Activated CD4-positive, alpha-beta T cell treated with anti-CD3 and anti-CD28 coated beads, Interleukin-2, amount 10 ng/mL, durations not matched to agents 7 days and 5 days (primary cell): ENCODE data around the gene NSD2. TPM values are rescaled to one million over a fixed set of nuclear protein-coding genes. Genes with fewer than 3 reads are reported as not detected.

Source experiments
- CTCF ChIA-PET: fragments of 350-600 bp; sonication (Branson Sonifier 250); formaldehyde crosslinking; loops from one replicate; lab custom pipeline; 2021; ENCODE audit warnings: antibody characterized with exemption; lab: Charles Lee
- POLR2A ChIA-PET: fragments of 350-600 bp; sonication (Branson Sonifier 250); formaldehyde crosslinking; loops from one replicate; lab custom pipeline; 2021; ENCODE audit warnings: antibody characterized with exemption; lab: Charles Lee
- DNase-seq: peaks from one replicate; pipeline ENCODE4 v3.0.0-alpha.2; 2020
- H3K27ac Mint-ChIP-seq: one replicate; pipeline ENCODE4 v1.8.0; 2021; ENCODE audit warnings: mild to moderate bottlenecking, moderate library complexity, mixed read lengths
- H3K27me3 Mint-ChIP-seq: one replicate; pipeline ENCODE4 v1.8.0; 2021; ENCODE audit warnings: mixed read lengths
- H3K36me3 Mint-ChIP-seq: one replicate; pipeline ENCODE4 v1.8.0; 2021; ENCODE audit warnings: low read depth, mixed read lengths
- H3K4me1 Mint-ChIP-seq: one replicate; pipeline ENCODE4 v1.8.0; 2021; ENCODE audit warnings: mixed read lengths
- H3K4me3 Mint-ChIP-seq: one replicate; pipeline ENCODE4 v1.8.0; 2021; ENCODE audit warnings: mild to moderate bottlenecking, moderate library complexity, mixed read lengths
- H3K9me3 Mint-ChIP-seq: one replicate; pipeline ENCODE4 v1.8.0; 2021; ENCODE audit warnings: mixed read lengths
- total RNA-seq, 2 experiments: library from RNA; stranded (reverse); gene quantifications; one replicate each; pipeline ENCODE4 v1.2.3, GENCODE V29; 2021

NSD2 gene
- total RNA-seq, 2 experiments from 2014 or later = 248 to 271 TPM

DNA sequence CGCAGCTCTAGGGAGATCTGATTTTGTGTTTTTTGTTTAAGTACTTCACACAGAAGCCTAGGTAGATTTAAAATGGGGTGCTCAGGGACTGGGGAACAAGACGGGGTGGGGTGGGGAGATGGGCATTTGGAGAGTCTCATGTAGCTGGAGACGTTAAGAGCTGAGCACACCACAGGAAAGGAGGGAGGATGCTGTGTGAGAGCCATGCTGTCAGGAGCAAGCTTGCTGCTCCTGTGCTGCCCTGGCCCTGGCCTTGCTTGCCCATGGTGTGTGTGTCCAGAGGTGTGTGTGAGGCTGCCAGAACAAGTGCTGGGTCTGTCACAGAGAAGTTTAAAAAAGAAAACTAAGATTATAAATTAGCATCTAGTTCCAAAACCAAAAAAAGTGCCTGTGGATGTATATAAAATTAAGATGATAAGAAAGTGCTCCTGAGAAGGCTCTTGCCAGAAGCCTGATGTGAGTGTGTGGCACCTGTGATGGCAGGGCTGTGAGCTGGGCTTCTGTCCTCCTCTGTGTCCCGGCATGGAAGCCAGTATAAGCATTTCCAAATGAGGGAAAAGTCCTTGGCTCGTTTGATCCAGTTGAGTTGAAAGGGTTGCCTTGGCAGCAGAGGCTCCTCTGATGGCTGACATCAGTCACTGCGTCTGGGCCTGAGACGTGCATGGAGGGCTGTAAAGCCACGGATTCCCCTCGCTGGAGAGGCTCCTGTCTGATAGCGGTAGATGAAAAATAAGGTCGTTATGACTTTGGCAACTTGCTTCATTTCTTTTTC lies 74.1 kb downstream of the NSD2 start:
- peaks cover 44% of the 10 kb centered on the region for H3K36me3 Mint-ChIP-seq
- no peaks in the 10 kb centered on the region for H3K4me1 Mint-ChIP-seq
- no peak overlapping the region for H3K27ac Mint-ChIP-seq
- POLR2A ChIA-PET = no interaction called here
- H3K4me3 Mint-ChIP-seq = no peak overlapping the region
- no peaks in the 10 kb centered on the region for H3K27me3 Mint-ChIP-seq
- no peaks in the 10 kb centered on the region for H3K9me3 Mint-ChIP-seq
- no peak for DNase-seq
- CTCF ChIA-PET = interaction anchor here (0.6 to 1.4 kb wide), 2 partner anchors 14 to 33 kb away, joined by 3 to 5 read pairs; no protein-coding TSS in a partner anchor

DNA sequence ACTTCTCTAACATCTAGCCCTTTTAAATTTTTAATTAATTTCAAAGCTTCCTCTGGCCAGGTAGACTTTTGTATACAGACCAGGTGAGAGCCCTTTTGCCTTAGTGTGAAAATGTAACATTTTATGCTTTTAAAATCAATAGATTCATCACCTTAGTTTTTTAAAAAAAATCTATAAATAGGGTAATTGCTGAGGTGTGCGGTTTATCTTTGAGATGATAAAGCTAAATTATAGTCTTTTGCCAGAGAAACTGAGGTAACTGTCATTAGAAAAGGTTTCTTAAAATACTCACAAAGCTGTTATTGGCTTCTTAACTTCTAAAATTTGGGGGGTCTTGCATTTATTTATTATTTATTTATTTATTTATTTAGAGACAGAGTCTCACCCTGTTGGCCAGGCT lies 74.7 kb downstream of the NSD2 start:
- ChIA-PET POLR2A (no interaction called here), CTCF (interaction anchor here (0.6 kb wide), 1 partner anchor 33 kb away, joined by 3 read pairs; no protein-coding TSS in a partner anchor)
- Mint-ChIP-seq H3K4me1 (no peaks in the 10 kb centered on the region), H3K4me3 (no peak overlapping the region), H3K27ac (no peak overlapping the region), H3K36me3 (peaks cover 39% of the 10 kb centered on the region), H3K9me3 (no peaks in the 10 kb centered on the region), H3K27me3 (no peaks in the 10 kb centered on the region)
- DNase-seq = no peak

DNA sequence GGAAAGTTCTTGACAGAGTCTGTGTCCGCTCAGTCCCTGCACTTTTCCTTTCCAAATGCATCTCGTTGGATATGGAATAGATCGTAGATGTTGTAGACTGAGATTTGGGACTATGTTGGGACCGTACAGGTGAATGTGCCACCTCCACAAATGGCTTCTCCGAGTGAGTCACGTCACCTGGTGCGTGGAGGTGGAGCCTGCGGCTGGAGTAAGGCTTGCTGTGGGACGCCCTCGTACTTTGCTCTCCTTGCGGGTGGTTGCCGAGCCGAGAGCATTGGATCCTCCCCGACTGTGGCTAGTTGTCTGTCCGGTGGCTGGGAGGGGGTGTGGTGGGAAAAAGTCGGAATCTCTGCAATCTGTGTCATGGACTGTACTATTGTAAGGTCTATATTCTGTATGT lies 77.0 kb downstream of the NSD2 start:
- Mint-ChIP-seq H3K4me3 (no peak overlapping the region), H3K4me1 (no peaks in the 10 kb centered on the region), H3K9me3 (no peaks in the 10 kb centered on the region), H3K27ac (no peak overlapping the region), H3K36me3 (peaks cover 37% of the 10 kb centered on the region), H3K27me3 (no peaks in the 10 kb centered on the region)
- no peak for DNase-seq
- POLR2A ChIA-PET = no interaction called here
- CTCF ChIA-PET = no interaction called here

DNA sequence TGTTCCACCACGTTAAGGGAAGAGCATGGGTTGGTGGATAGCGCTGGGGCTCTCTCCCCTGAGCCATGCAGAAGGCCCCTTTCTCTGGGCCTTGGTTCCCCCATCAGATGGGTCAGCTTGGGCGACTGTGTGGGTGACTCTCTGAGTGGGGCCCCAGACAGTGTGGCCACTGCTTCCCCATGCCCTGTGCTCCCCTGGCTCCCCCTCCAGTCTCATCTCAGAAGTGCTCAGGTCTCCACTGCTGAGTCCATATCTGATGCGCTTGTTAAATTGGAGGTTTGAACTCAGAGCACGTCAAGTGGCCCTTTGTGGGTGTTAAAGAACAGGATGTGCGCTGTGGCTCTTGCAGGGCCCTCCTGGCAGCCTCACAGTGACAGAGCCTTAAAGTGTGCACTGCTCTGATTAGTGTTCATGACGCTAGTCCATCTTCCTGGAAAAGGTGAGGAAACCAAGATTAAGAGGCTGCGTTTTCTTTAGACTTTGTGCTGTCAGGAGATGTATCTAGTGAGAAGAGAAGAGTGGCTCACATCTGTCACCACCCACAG lies 77.8 kb downstream of the NSD2 start:
- H3K27ac Mint-ChIP-seq = no peak overlapping the region
- peaks cover 31% of the 10 kb centered on the region for H3K36me3 Mint-ChIP-seq
- POLR2A ChIA-PET = no interaction called here

DNA sequence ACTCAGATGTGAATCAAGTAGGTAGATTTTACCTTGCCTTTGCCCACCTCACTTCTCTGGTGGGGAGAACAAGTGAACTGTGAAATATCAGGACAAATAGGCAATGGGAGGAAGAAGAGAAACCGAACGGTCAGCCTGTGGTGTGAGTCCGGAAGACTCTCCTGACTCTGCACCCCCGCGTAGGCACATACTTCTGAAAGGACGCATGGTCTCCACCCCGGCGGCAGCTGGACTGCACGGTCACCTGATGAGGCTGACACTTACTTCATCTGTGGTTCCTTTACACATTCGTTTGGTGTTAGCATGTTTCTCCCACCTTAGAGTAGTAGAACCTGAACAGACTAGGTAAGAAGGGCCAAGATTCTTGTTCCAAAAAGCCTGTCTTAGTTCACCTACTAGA lies 79.2 kb downstream of the NSD2 start:
- Mint-ChIP-seq H3K36me3 (peaks cover 35% of the 10 kb centered on the region), H3K9me3 (no peaks in the 10 kb centered on the region), H3K4me3 (no peak overlapping the region), H3K27ac (no peak overlapping the region), H3K27me3 (no peaks in the 10 kb centered on the region), H3K4me1 (no peaks in the 10 kb centered on the region)
- CTCF ChIA-PET = no interaction called here
- no peak for DNase-seq
- POLR2A ChIA-PET = no interaction called here

More for the DNA sequence above, 77.8 kb downstream of the NSD2 start:
- Mint-ChIP-seq H3K4me3 (no peak overlapping the region), H3K27me3 (no peaks in the 10 kb centered on the region), H3K4me1 (no peaks in the 10 kb centered on the region), H3K9me3 (no peaks in the 10 kb centered on the region)
- CTCF ChIA-PET = no interaction called here
- DNase-seq = no peak

DNA sequence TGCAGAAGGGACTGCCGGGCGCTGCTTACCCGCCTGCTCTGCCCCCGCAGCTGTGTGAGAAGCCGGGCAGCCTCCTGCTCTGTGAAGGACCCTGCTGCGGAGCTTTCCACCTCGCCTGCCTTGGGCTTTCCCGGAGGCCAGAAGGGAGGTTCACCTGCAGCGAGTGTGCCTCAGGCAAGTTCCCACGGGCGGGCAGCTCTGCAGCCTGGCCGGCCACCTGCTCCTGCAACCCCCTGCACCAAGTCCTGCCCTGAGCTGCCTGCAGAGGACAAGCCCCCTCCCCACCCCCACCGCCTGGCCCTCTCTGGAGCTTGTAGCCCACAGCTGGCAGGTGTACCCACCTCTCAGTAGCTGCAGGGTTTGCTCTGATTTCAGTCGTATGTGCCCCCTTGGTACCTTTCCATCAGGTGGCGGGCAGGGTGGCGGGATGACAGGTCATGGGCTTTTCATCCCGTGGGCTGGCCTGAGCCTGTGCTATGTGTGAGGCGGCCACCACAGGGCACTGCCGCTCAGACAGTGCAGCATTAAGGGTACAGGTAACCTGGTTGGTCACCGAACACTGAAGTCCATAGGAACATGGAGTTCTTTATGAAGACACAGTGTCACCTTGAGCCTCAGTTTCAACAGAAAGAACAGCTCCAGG lies 81.0 kb downstream of the NSD2 start:
- peaks cover 44% of the 10 kb centered on the region for H3K36me3 Mint-ChIP-seq

DNA sequence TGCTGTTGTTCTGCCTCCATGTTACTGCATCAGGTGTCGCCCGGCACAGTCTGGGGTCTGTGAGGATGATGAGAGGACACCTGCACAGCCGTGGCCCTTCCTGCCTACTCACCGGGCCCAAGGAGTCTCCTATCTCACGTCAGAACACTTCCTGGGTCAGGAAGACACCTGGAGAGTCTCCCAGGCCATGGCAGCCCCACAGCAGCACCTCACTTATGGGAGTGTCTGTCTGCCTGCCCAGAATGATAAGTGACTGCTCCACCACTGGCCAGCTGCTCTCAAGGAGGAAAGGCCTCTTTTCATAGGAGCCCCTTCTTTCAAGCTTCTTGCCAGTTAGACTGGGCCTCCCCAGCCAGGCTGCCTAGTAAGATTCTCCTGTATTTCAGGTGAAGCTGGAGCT lies 81.5 kb downstream of the NSD2 start:
- H3K27ac Mint-ChIP-seq = no peak overlapping the region
- CTCF ChIA-PET = interaction anchor here (0.6 kb wide), 1 partner anchor 34 kb away, joined by 6 read pairs; no protein-coding TSS in a partner anchor
- no peak for DNase-seq
- no peaks in the 10 kb centered on the region for H3K4me1 Mint-ChIP-seq
- no peaks in the 10 kb centered on the region for H3K27me3 Mint-ChIP-seq
- peaks cover 46% of the 10 kb centered on the region for H3K36me3 Mint-ChIP-seq
- no peaks in the 10 kb centered on the region for H3K9me3 Mint-ChIP-seq
- H3K4me3 Mint-ChIP-seq = no peak overlapping the region
- POLR2A ChIA-PET = interaction anchor here (0.7 kb wide), 1 partner anchor 219 kb away, joined by 4 read pairs; no protein-coding TSS in a partner anchor

More for the DNA sequence above, 81.0 kb downstream of the NSD2 start:
- Mint-ChIP-seq H3K4me3 (no peak overlapping the region), H3K27me3 (no peaks in the 10 kb centered on the region), H3K4me1 (no peaks in the 10 kb centered on the region), H3K27ac (no peak overlapping the region), H3K9me3 (no peaks in the 10 kb centered on the region)
- ChIA-PET POLR2A (no interaction called here), CTCF (no interaction called here)
- no peak for DNase-seq

DNA sequence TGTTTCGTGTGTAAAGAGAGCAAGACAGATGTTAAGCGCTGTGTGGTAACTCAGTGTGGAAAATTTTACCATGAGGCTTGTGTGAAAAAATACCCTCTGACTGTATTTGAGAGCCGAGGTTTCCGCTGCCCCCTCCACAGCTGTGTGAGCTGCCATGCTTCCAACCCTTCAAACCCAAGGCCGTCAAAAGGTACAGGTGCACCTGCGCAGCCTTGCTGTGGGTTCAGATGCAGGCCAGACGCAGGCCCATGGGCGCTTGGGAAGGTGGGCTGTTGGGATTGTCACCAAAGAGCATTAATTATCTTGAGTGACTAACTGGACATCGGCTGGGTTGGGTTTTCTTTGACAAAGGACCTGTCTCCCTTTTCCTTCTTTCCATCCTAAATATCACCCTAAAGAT lies 82.1 kb downstream of the NSD2 start:
- H3K27ac Mint-ChIP-seq = no peak overlapping the region
- ChIA-PET CTCF (interaction anchor here (0.6 to 1.2 kb wide), 3 partner anchors 12 to 250 kb away, joined by 3 to 6 read pairs (median 3); no protein-coding TSS in a partner anchor), POLR2A (interaction anchor here (0.7 kb wide), 1 partner anchor 219 kb away, joined by 4 read pairs; no protein-coding TSS in a partner anchor)
- no peaks in the 10 kb centered on the region for H3K9me3 Mint-ChIP-seq
- H3K4me1 Mint-ChIP-seq = no peaks in the 10 kb centered on the region
- peaks cover 50% of the 10 kb centered on the region for H3K36me3 Mint-ChIP-seq
- no peak for DNase-seq
- H3K27me3 Mint-ChIP-seq = no peaks in the 10 kb centered on the region
- no peak overlapping the region for H3K4me3 Mint-ChIP-seq

DNA sequence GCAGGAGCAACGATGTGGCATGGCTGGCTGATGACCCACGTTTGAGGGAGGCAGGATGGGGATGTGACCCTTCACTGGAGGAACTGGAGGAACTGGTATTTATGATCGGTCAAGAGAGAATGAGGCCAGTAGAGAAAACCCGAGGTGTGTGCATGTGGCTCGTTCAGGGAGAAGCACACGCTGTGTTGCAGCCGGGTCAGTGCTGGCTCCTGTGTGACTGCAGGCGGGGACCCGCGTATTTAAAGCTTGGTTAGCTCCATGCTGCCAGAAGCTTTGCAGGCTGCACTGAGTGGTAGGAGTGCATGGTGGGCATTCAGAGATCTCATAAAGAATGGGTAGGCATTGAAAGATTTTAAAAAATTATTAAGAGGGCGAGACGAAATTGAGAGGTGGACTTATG lies 85.4 kb downstream of the NSD2 start:
- no peak overlapping the region for H3K27ac Mint-ChIP-seq

DNA sequence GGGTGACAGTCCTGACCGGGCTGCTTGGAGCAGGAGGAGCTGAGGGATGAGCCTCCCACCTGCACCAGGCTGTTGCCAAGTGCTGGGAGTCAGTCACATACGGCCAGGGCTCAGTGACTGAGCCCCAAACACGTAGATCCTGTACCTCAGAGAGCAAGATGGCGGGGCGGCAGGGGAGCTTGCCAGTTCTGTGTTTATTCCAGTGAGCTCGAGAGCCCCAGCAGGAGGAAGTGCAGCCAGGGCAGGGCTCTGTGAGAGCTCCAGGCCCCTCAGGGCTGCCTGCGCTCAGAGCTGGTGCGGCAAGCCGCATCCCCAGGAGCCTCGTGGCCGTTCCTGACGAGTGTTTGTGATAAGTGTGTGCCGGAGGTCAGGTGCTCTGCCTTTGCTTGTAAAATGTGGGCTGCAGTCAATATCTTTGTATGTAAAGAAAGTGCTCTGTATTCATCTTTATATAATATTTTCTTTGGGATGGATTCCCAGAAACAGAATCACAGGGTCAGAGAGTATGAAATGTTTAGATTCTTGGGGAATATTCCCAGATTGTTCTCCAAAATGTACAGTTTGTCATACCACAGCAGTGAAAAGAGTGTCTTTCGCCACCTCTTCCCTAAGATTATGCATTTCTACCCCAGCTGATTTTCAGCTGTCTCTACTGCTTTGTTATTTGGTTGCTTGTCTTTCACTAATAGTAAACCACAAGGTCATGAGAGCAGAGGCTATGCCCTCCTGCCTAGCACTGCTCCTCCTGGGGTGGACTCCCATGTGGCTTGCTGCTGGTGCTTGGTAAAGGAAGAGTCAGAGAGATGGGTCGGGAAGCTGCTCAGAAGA lies 87.3 kb downstream of the NSD2 start:
- no peaks in the 10 kb centered on the region for H3K9me3 Mint-ChIP-seq
- no peaks in the 10 kb centered on the region for H3K27me3 Mint-ChIP-seq
- H3K27ac Mint-ChIP-seq = no peak overlapping the region
- H3K4me3 Mint-ChIP-seq = no peak overlapping the region
- H3K4me1 Mint-ChIP-seq = no peaks in the 10 kb centered on the region
- DNase-seq = no peak
- H3K36me3 Mint-ChIP-seq = peaks cover 82% of the 10 kb centered on the region
- ChIA-PET CTCF (interaction anchor here (0.6 to 1.9 kb wide), 5 partner anchors 11 to 72 kb away, joined by 3 to 5 read pairs (median 4); no protein-coding TSS in a partner anchor), POLR2A (no interaction called here)

More for the DNA sequence above, 85.4 kb downstream of the NSD2 start:
- H3K4me3 Mint-ChIP-seq = no peak overlapping the region
- no peaks in the 10 kb centered on the region for H3K4me1 Mint-ChIP-seq
- peaks cover 67% of the 10 kb centered on the region for H3K36me3 Mint-ChIP-seq
- DNase-seq = no peak
- ChIA-PET POLR2A (no interaction called here), CTCF (interaction anchor here (0.7 kb wide), 2 partner anchors 235 to 509 kb away, joined by 4 to 5 read pairs; partner anchors contain the start of genes TACC3 and TMEM129)
- no peaks in the 10 kb centered on the region for H3K27me3 Mint-ChIP-seq
- no peaks in the 10 kb centered on the region for H3K9me3 Mint-ChIP-seq

DNA sequence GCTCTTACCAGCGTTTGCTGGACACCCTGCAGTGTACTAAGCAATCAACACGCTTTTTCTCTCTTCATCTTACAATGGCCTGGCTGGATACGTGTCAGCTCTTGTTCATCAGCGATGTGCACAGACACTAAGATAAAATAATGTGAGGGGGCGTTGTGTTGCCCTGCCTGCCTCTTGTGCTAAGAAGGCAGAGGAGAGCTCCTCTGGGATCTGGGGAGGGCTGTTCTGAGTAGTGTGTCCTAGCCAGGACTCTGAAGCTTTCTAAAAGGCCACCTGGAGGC lies 87.9 kb downstream of the NSD2 start:
- POLR2A ChIA-PET = no interaction called here
- Mint-ChIP-seq H3K4me1 (no peaks in the 10 kb centered on the region), H3K9me3 (no peaks in the 10 kb centered on the region), H3K36me3 (peaks cover 86% of the 10 kb centered on the region), H3K27me3 (no peaks in the 10 kb centered on the region), H3K4me3 (no peak overlapping the region), H3K27ac (peak overlapping the region; percentile 64)
- DNase-seq = no peak
- CTCF ChIA-PET = interaction anchor here (0.9 to 1.9 kb wide), 3 partner anchors 11 to 23 kb away, joined by 4 to 5 read pairs (median 5); no protein-coding TSS in a partner anchor

DNA sequence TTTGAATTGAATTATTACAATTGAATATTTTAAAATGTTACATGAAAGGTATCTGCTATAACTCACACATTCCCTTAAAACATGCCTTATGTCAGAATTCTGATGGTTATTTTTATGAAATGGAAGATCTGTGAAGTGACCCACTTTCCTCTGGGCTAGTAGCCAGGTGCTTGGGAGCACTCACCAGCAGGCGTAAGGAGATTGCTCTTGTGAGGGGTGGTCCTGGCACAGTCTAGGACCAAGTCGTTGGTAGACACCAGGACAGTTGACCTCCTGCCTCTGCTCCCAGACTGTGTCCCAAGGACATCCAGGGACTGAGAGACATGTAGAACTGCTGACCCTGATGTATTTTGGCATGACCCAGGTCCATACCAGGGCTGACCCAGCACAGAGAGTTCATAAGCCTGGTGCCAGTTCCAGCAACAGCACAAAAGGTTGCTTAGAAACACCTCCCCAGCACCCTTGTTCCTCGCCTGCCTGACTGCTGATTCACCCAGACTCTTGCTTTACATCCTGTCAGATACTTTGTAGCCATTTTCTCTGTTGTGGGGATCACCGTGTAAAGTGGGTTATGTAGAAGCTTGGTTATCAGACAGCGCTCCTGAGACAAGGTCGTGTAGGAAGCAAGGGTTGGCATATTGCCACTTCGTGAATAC lies 89.1 kb downstream of the NSD2 start:
- H3K4me1 Mint-ChIP-seq = no peaks in the 10 kb centered on the region
- ChIA-PET CTCF (no interaction called here), POLR2A (no interaction called here)
- no peak overlapping the region for H3K4me3 Mint-ChIP-seq
- no peaks in the 10 kb centered on the region for H3K9me3 Mint-ChIP-seq
- no peak for DNase-seq
- H3K27me3 Mint-ChIP-seq = no peaks in the 10 kb centered on the region
- peaks cover 89% of the 10 kb centered on the region for H3K36me3 Mint-ChIP-seq
- H3K27ac Mint-ChIP-seq = no peak overlapping the region
